Osteoblast (primary cell): ENCODE data around the gene ITGAE. TPM values are rescaled to one million over a fixed set of nuclear protein-coding genes. Genes with fewer than 3 reads are reported as not detected.

Experiments used
- DNase-seq: peaks from one replicate; pipeline ENCODE4 v3.0.0; 2011; ENCODE audit warnings: low spot score, mixed read lengths; ENCODE audit not compliant: insufficient read length; ENCODE audit errors: missing footprints
- H2AFZ ChIP-seq: 2 replicates; pipeline ENCODE4 v1.6.0; 2011; ENCODE audit warnings: mild to moderate bottlenecking, low read length
- H3K27ac ChIP-seq: 2 replicates; pipeline ENCODE4 v1.5.1; 2011; ENCODE audit warnings: mild to moderate bottlenecking, low read depth, low read length, moderate library complexity
- H3K27me3 ChIP-seq: 2 replicates; pipeline ENCODE4 v1.6.0; 2012; ENCODE audit warnings: mild to moderate bottlenecking, control low read depth, inconsistent platforms, low read length, moderate library complexity; ENCODE audit not compliant: insufficient read depth
- H3K36me3 ChIP-seq: 2 replicates; pipeline ENCODE4 v1.5.1; 2011; ENCODE audit warnings: mild to moderate bottlenecking, low read length, control low read depth, moderate library complexity; ENCODE audit not compliant: insufficient read depth
- H3K4me1 ChIP-seq: 2 replicates; pipeline ENCODE4 v1.5.1; 2011; ENCODE audit warnings: mild to moderate bottlenecking, low read length, control low read depth, moderate library complexity; ENCODE audit not compliant: insufficient read depth
- H3K4me2 ChIP-seq: 2 replicates; pipeline ENCODE4 v1.6.0; 2011; ENCODE audit warnings: mild to moderate bottlenecking, low read length; ENCODE audit not compliant: insufficient read depth
- H3K4me3 ChIP-seq: fragments of 200-600 bp; sonication (generic); 3 replicates; pipeline ENCODE4 v1.5.1; 2012; ENCODE audit warnings: mild to moderate bottlenecking, low read length, inconsistent platforms; ENCODE audit not compliant: insufficient read depth
- H3K79me2 ChIP-seq: 2 replicates; pipeline ENCODE4 v1.6.0; 2012; ENCODE audit warnings: mild to moderate bottlenecking, low read length, control low read depth, inconsistent platforms; ENCODE audit not compliant: insufficient read depth
- H3K9me3 ChIP-seq: 2 replicates; pipeline ENCODE4 v1.5.1; 2011; ENCODE audit warnings: low read depth, low read length, control low read depth
- H4K20me1 ChIP-seq: 2 replicates; pipeline ENCODE4 v1.6.0; 2012; ENCODE audit warnings: mild to moderate bottlenecking, low read length, control low read depth; ENCODE audit not compliant: insufficient read depth
- CTCF ChIP-seq: IDR thresholded peaks from 2 replicates; pipeline ENCODE4 v1.5.1; 2011; ENCODE audit warnings: mild to moderate bottlenecking, low read depth, low read length, moderate library complexity; ENCODE audit errors: extremely low read depth
- total RNA-seq: library from RNA; depleted of rRNA; stranded (reverse); fragments of >200 nt; gene quantifications from 2 replicates; pipeline ENCODE4 v1.2.3, GENCODE V29; 2012

The ITGAE gene
- total RNA-seq, 1 donor, result 10.5 TPM

DNA sequence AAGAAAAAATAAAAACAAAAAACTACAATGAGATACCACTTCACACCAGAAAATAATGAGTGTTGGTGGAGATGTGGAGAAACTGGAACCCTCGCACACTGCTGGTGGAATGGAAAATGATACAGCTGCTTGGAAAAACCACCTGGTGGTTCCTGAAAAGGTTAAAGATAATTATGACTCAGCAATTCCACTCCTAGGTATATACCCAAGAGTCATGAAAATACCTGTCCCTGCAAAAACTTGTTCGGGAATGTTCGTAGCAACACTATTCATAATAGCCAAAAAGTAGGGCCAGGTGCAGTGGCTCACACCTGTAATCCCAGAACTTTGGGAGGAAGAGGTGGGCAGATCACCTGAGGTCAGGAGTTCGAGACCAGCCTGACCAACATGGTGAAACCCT lies 8.1 kb upstream of the ITGAE start:
- H3K9me3 ChIP-seq, result no peaks in the 10 kb centered on the region
- no peak overlapping the region for H3K4me3 ChIP-seq
- H2AFZ ChIP-seq, result no peak overlapping the region
- no peak for DNase-seq
- peaks cover 49% of the 10 kb centered on the region for H3K36me3 ChIP-seq
- H3K27ac ChIP-seq, result no peak overlapping the region
- H3K79me2 ChIP-seq, result no peaks in the 10 kb centered on the region
- no peaks in the 10 kb centered on the region for H4K20me1 ChIP-seq
- no peak for TF ChIP-seq CTCF
- no peak overlapping the region for H3K4me2 ChIP-seq
- peaks cover 24% of the 10 kb centered on the region for H3K4me1 ChIP-seq
- no peaks in the 10 kb centered on the region for H3K27me3 ChIP-seq

DNA sequence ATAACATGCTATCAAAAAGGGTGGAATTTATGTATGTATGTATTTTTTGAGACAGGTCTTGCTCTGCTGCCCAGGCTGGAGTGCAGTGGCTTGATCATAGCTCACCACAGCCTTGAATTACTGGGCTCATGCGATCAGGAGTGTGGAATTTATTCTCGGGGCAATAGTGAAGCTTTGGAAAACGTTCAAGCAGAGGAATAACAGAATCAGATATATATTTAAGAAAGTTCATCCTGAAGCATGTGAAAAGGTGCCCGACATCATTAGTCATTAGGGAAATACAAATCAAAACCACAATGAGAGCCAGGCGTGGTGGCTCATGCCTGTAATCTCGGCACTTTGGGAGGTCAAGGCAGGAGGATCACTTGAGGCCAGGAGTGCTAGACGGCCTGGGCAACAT lies 7.7 kb upstream of the ITGAE start:
- no peak for TF ChIP-seq CTCF
- Histone ChIP-seq H3K4me1 (peaks cover 29% of the 10 kb centered on the region), H2AFZ (no peak overlapping the region), H3K9me3 (no peaks in the 10 kb centered on the region), H3K4me2 (no peak overlapping the region), H3K27ac (peak overlapping the region; percentile 66), H3K36me3 (peaks cover 46% of the 10 kb centered on the region), H4K20me1 (no peaks in the 10 kb centered on the region), H3K79me2 (no peaks in the 10 kb centered on the region), H3K27me3 (no peaks in the 10 kb centered on the region), H3K4me3 (no peak overlapping the region)
- DNase-seq, result no peak

- Histone ChIP-seq H3K36me3 (peaks cover 16% of the 10 kb centered on the region), H3K27ac (peak overlapping the region; percentile 99), H3K4me2 (no peak overlapping the region), H3K4me3 (no peak overlapping the region), H3K79me2 (no peaks in the 10 kb centered on the region), H3K27me3 (no peaks in the 10 kb centered on the region), H4K20me1 (no peaks in the 10 kb centered on the region), H3K9me3 (no peaks in the 10 kb centered on the region), H2AFZ (no peak overlapping the region), H3K4me1 (peaks cover 58% of the 10 kb centered on the region)
- DNase-seq, result peak; percentile 72
- TF ChIP-seq CTCF, result no peak
Observed at GRCh38 chr17:3805581-3805980, 4.6 kb upstream of the ITGAE start.

DNA sequence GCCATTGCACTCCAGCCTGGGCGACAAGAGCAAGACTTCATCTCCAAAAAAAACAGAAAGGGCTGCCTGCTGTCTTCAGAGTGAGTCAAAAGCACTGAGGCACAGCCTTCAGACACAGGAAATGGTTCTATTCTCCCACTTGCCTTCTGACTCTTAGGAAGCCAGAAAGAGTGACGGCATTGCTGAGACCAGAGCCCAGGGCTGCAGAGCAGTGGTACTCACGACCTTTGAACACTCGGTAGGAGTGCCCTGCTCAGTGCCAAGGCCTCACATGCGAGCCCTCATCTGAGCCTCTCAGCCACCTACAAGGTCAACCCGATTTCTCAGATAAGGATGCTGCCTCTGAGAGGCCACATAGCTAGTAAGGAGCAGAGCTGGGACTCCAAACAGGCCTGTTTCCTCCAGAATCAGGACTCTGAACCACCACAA lies 3.5 kb upstream of the ITGAE start:
- TF ChIP-seq CTCF, result no peak
- Histone ChIP-seq H2AFZ (peak overlapping the region; percentile 27), H4K20me1 (no peaks in the 10 kb centered on the region), H3K27ac (peak overlapping the region; percentile 99), H3K79me2 (no peaks in the 10 kb centered on the region), H3K9me3 (no peaks in the 10 kb centered on the region), H3K36me3 (peaks cover 13% of the 10 kb centered on the region), H3K4me3 (no peak overlapping the region), H3K4me2 (no peak overlapping the region), H3K4me1 (peaks cover 58% of the 10 kb centered on the region), H3K27me3 (no peaks in the 10 kb centered on the region)
- peak; percentile 88 for DNase-seq
